ENCODE data around the gene MYOF.
"Not testable (repeated sequence)": the region's sequence is repeated elsewhere in the genome, so short reads cannot be mapped to it uniquely, and the experiment has no call there.

The MYOF gene

DNA sequence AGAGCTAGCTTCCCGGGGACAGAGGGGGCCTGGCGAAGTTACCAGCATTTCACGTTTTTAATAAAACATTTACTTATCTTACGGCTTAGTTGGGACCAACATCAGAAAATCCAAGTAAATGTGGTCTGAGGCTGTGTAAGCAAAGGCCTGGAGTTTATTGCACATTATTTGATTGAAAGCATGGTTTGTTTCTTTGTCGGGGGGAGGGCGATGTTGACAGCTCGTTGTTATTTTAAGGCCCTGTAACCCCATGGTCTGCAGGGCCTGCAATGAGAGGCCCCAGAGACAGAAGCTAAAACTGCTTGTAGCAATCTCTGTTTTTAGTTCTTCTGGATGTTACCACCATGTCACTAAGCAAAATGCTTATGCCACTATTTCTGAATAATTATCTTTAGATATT, 88.9 kb downstream of the MYOF start:
- DNase-seq (ENCODE audit: low read depth in 3 of 3, low spot score in 1 of 3), result no peak

DNA sequence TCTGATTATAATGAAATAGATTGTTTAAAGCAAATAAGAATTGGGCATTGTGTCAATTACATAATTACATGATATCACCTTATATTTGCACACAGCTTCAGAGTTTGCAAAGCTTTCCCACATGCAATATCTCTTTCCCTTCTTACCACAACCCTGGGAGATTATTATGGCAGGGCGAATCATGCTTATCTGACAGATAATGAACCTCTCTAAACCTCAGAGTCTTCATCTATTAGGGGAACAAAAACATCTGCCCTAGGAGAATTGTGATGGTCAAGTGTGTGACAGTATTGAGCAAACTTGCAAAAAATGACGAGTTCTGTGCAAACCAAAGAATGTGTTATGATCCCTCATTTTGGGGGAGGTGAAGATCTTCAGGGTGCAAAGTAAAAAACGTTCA, 90.0 kb downstream of the MYOF start:
- no peak for DNase-seq (ENCODE audit: low read depth in 3 of 3, low spot score in 1 of 3)

DNA sequence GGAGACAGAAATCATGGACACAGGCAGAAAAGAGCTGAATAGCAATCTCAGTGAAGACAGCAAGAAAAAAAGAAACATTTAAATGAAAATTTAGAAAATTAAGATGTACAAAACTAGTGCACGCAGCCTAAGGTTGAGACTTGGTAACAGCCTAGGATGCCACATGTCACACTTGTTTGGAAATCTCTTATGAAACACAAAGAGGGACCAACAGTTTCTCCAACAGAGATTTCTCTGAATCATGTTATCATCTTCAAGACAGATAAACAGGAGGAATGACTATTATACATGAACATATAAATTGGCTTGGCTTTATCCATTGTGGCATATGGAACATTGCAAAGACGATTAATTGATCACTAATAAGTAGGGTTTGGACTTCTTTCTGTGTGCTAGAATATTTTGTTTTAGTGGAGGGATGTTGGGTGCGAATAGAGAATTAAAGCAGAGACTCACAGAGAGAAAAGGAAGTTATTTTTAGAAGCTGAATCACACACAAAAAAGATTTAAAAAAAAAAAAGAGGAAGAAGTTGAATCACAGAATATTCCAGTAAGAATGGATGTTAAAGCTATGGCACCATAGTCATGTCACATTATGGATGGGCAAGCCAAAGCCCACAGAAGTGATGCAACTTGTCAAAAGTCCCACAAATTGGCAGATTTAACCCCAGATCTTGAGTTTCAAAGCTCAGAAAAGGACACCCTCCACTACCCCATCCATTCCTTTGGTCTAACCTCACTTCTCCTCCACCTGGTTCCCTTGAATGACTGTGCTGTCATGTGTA, 91.6 kb downstream of the MYOF start:
- DNase-seq (ENCODE audit: low read depth in 3 of 3, low spot score in 1 of 3), result no peak

DNA sequence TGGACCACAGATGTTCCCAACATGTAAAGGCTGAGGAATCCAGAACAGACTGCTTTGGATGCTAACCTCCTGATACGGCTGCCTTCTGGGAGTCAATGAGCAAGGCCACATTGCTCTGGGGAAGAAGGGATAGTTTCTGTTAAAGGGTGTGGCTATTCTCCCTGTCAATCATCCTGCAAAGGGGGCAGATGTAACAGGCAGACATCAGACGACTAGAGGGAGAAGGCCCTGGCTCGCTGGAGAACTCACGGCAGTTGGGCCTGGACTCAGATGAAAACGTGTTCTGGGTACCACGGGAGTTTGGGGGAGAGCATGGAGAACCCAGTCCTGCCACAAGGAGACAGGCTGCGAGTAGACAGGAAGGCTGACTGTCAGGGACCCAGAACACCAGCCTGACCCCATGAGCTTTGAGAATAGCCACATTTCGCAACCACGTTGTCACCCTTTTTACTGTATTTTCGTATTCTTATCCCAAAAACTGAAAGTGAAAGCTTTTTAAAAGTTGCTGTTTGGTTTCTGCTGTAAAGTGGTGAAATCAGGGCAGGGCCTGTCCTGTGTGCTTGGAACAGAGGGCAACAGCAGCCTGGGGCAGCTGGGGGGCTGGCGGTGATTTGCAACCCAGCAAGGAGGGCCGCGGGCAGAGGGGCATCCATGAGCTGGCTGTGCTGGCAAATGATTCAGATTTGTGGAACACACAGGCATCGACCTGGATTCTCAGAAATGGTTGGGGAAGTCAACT, 95.3 kb downstream of the MYOF start:
- no peak for DNase-seq (ENCODE audit: low read depth in 3 of 3, low spot score in 1 of 3)

DNA sequence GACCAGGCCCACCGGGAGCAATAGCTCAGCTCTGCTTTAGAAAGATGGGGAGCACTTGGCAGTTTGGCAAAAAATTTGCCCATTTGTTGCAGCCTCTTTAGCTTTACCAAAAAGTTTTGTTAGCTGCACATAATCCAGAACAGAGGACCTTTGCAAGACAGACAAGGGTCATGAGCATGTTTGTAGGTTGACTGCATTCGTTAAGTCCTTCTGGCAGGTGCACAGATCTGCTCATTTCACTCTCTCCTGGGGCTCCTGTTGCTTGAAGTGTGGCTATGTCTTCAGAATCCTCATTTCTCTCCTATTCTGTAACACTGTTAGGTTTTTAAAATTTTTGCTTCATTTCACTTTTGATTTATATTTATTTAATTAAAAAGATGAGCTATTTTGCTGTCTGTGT, 96.8 kb downstream of the MYOF start:
- DNase-seq (ENCODE audit: low read depth in 3 of 3, low spot score in 1 of 3), result no peak

DNA sequence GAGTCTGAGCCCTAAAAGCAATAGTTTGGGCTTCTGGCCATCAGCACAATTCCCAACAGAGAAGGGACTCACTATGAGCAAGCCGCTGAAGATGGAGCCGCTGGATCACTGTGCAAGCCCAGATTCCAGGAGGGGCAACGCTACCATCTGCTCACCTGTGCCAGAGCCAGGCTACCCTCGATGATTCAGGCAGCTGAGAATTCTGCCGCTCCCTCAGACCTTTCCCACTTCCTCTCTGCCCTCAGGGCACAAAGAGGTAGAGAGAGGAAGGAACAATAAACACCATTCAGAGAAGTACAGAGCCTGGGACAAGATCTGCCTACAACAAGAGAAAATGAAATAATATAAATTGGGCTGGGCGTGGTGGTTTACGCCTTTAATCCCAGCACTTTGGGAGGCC, 98.1 kb downstream of the MYOF start:
- DNase-seq (ENCODE audit: low read depth in 3 of 3, low spot score in 1 of 3), result no peak

DNA sequence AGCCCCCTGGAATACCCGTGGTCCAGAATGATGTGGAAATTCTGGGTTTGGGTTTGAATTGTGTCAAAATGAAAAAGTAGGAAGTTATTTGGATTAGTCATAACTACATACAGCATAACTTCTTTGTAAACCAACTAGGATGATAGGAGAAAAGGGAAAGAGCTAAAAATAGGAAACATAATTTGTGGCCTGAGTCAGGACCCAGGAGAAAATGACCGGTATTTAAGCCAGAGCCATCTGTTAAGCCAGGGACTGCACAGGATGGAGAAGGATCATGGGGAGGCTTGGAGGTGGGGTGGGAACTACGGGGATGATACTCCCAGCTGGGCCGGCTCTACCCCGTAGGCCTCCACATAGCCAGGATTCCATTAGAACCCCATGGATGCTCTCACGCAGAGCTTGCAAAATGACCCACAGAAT, 98.6 kb downstream of the MYOF start:
- DNase-seq (ENCODE audit: low read depth in 3 of 3, low spot score in 1 of 3), result no peak

DNA sequence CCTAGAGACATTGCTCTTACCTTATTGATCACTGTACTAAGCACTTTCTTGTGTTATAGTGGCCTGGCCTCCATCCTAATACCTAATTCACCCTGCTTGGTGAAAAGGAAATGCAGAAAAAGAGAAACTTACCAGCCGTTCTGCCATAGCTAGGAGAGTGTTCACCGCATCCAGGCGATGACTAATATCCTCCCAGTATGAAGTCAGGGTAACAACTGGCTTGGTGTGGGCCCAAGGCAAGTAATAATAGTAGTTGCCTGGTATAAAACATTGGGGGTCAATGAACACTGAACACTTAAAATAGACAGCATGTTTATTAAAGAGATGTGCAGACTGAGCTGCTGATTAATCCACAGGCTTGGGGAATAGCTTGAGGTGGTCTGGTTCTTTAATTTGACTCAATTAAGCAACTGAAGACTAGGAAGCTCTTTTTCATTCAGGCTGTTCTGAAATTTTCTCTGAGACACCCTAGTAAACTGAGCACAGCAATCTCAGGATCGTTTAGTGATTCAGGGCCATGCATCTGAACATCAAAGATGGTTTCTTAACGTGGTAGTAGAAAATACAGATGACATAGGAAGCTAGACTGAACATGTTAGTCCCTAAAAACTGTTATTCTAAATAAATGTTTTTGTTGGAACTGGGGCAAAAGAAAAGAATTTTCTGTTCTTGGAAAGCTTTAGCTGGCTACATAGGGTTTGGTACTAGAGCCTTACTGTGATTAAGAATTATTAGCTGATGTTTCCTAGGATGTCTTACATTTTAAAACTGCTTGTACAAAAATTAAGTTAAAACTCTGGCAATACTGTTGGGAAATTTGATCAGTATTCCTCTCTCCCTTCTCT, 102.2 kb downstream of the MYOF start:
- DNase-seq (ENCODE audit: low read depth in 3 of 3, low spot score in 1 of 3), result no peak

DNA sequence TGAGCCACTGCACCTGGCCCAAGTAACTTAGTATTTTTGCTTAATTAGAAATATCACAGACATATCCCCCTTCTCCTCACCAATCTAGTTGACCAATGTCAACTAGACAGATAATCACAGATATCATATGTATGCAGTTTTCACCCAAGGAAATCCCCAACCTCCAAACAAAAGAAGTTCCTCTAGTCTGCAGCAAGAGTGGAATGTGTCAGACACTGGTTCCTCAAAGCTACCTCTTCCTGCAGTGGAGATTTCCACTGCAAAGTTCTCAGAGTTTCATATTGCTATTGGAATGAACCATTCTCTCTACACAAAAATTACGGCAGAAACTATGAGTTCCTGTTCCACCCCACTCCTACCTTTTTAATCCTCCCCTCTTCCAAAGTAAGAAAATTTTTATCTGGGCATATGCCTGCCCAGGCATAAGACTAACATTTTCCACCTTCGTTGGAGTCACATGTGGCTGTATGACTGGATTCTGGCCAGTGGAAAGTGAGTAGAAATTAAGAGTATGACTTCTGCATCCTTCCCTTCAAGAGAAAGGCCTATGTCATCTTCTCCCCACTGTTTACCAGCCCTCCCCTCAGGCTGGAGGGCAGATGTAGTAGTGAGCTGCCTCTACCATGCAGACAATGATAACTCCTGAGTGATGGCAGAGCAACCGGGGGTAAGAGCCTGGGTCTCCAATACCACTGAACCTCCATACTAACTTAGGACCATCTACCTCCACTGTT, 103.0 kb downstream of the MYOF start:
- DNase-seq (ENCODE audit: low read depth in 3 of 3, low spot score in 1 of 3), result no peak

DNA sequence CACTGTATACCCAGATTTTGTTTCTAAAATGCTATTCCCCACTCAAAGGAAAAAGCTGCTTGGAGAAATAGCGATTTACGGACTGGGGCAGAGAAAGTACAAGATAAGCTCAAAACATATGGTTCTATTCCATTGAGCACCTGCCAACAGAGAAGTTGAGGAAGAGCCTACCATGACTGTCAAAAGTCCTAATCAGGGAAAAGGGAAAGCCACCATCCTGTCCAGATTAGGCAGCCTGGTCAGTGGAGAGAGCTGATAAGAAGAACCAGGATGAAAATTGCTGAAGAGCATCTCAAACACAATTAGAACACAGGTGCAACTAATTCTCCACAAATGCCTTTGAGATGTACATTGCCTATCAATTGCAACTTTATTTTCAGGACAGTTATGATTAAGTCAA, 104.1 kb downstream of the MYOF start:
- no peak for DNase-seq (ENCODE audit: low read depth in 3 of 3, low spot score in 1 of 3)

DNA sequence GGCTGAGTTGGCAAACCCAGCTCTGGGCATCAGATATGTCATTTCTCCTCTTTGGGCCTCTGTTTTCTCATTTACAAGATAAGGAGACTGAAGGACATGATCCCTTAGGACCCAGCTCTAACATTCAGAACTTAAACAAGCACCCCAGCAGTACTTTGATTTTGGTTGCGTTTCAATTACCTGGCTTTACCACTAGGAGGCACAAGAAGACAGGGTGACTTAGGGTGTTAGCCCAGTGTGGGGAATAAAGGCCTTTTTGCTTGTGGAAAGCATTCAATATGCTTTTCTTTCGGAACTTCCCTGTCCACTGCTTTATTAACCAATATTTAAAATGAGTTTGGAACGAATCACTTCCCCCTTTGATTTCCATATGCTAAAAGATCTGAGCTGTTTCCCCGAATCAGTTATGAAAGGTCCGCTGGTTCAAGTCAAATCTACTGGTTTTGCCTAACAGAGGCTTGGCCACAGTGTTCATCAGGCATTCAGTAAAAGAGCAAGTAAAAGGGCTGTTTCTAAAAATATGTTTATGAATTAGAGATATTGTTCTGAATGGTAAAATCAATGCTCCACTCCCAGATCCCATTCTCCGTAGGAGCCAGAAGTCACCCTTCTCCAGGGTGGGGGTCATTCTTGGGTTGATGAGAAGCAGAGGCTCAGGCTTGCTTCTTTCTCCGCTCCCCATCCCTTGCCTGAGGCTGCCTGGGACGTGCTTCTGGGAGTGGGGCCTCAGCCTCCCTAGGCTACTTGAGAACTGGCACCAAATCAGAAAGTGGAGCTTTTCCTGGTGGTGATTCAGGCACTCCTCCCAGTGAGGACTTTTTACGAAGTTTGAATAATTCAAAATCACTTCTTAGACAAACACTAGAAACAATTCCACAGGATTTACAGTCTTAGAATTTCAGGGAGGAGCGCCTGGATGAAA, 105.5 kb downstream of the MYOF start:
- DNase-seq (ENCODE audit: low read depth in 3 of 3, low spot score in 1 of 3), result peak in 2 of 3 donors; percentile 5 to 16

DNA sequence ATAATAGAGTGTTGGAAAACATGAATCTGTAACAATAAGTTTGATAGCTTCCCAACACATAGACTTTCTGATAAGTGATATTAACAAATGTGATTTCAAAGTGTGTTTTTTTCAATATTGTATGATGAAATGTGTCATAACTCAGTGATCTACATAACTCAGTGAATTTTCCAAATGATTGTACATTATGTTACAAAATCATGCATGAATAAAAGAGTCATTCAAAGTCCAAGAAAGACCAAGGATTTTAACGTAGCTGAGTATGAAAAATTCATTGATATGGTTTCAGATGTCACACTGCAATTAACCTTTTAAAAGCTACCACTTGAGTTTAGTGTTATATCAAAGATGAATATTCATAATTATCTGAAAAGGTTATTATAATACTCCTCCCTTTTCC, 111.2 kb downstream of the MYOF start:
- no peak for DNase-seq (ENCODE audit: low read depth in 3 of 3, low spot score in 1 of 3)

DNA sequence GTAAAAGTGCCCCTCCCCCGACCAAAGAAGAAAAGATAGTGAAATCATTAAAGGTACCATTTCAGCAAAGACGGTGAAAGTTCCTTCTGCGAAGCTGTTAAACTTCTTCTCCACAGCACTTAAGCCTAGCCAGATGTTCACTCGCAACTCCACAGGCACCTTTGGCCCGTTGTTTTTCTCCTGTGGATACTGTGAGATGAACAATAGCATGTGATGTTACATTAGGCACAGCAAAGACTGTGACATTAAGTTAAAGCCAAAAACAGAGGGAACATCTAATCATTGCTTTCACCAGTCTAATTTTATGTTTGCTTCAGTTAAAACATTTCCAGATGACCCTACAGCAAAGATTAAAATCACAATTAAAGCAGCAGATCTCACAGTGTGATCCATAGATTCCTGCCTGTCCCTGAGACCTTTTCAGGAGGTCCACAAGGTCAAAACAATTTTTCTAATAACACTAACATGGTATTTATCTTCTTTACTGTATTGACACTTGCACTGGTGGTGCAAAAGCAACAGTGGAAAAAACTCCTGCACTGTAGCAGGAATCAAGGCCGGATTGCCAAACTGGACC, 112.5 kb downstream of the MYOF start:
- DNase-seq (ENCODE audit: low read depth in 3 of 3, low spot score in 1 of 3), result no peak

DNA sequence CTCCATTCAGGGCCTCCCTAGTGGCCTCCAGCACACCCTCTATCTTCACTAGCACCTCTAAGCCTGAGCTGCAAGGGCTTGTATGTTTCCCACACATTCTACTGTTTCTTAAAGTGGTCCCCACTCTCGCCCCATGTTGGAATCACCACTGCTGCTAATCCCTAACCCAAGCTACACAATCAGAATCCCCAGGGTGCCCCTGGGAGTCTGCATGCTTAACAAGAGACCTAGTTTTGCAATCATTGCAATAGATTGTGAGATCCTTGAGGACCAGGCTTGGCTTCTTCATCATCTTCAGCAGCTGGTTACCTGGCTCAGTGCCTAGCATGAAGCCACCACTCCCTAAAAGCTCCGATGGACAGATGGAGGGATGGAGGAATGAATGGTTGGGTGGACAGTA, 113.9 kb downstream of the MYOF start:
- DNase-seq (ENCODE audit: low read depth in 3 of 3, low spot score in 1 of 3), result no peak

DNA sequence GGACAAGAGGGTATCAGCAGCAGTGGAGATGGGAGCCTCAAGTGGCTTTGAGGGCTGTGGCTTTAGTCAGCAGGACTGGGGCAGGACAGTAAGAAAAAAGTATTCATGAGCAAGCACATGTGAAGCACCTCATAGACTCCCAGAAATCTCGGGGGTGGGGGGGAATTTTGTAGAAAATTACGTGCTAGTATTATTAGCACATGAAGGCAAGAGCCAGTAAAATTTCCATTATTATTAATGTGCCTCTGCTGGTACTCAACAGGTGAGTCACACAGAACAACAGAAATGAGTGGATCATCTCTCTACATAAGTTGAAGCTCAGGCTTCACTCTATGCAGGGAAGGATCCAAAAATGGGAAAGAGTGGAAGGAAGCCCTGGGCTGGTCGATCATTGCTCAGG, 114.5 kb downstream of the MYOF start:
- DNase-seq (ENCODE audit: low read depth in 3 of 3, low spot score in 1 of 3), result no peak

DNA sequence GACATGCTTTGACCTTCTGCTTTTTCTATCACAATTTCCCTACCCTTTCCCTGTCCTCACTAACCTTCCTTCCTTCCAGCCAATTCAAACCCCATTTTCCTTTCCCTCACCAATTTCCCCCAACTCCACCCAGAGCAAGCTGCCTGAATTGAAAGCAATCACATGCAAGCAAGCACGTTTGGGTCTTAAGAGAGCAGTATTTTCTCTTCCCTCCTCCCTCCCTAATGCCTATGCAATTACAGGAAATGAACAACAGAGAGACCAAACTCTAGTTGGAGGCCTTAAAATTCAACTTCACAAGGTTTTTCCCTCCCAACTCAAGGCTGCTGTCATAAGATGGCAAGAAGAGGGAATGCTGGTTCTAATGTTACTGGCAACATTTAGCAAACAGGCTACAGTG, 117.2 kb downstream of the MYOF start:
- DNase-seq (ENCODE audit: low read depth in 3 of 3, low spot score in 1 of 3), result no peak

DNA sequence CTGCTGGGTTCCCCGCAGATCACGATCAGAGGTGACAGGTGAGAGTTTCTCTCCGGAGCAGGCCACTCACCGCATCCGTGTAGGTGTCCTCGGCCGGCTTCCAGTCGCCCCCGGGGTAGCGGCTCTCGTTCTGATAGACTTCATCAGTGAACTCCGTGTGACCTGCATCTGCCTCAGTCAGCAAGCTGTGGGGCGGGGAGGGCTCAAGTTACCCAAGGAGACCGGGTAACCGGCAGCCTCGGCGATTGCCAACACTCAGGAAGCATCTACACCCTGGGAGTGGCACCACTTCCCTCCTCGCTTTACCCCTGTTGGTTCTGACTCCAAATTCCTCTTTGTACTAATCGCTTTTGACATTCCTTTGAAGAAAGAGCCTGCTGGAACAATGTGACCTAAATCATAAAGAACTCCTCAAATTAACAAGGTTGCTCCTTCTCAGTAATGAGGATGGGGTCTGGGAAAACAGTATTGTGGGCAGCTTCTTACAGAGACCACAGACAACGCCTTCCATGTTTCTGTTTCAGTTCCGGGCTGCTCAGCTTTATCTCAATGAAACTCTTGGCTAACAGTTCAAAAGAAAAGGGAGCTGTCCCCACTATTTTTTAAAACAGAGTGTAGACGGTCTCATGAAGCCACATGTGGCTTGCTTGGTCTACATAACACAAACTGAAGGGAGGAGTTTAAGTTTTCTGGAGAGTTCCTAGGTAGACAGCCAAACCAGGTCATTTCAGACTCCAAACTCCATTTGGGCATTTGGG, 118.1 kb downstream of the MYOF start:
- DNase-seq (ENCODE audit: low read depth in 3 of 3, low spot score in 1 of 3), result no peak

DNA sequence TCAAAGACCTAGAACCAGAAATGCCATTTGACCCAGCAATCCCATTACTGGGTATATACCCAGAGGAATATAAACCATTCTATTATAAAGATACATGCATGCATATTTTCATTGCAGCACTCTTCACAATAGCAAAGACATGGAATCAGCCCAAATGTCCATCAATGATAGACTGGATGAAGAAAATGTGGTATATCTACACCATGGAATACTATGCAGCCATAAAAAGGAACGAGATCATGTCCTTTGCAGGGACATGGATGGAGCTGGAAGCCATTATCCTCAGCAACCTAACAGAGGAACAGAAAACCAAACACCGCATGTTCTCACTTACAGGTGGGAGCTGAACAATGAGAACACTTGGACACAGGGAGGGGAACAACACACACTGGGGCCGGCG, 123.7 kb downstream of the MYOF start:
- not testable (repeated sequence) for DNase-seq (ENCODE audit: low read depth in 3 of 3, low spot score in 1 of 3)

DNA sequence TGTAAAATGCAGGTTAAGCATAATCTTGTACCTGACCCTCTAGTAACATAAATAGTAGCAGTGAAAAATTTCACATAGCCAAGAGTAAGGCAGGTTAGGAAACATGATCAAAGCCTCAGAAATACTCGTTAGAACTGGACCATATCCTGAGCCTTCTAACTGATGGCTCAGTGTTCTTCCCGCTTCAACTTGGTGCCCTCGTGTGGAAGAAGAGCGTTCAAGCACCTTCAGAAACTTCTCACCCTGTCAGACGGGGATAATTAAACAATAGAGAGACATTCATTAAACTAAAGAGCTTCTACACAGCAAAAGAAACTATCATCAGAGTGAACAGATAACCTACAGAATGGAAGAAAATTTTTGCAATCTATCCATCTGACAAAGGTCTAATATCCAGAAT, 124.5 kb downstream of the MYOF start:
- DNase-seq (ENCODE audit: low read depth in 3 of 3, low spot score in 1 of 3), result no peak
